Effector memory CD4-positive, alpha-beta T cell (primary cell): ENCODE data around the gene PTPRM.

Source experiments
- DNase-seq, 3 donors: peaks; one replicate each; pipeline ENCODE4 v3.0.0-alpha.2; 2020
- H3K27ac ChIP-seq: 2 replicates; pipeline ENCODE4 v1.7.0; 2013; ENCODE audit warnings: mild to moderate bottlenecking, low read length, moderate library complexity; ENCODE audit not compliant: insufficient read depth, poor library complexity, severe bottlenecking
- H3K27me3 ChIP-seq: replicated peaks from 2 replicates; pipeline ENCODE4 v1.7.0; 2013; ENCODE audit warnings: mild to moderate bottlenecking, low read length; ENCODE audit not compliant: insufficient read depth, control insufficient read depth, poor library complexity, severe bottlenecking
- H3K36me3 ChIP-seq: 2 replicates; pipeline ENCODE4 v1.7.0; 2013; ENCODE audit warnings: mild to moderate bottlenecking, low read length, moderate library complexity; ENCODE audit not compliant: control insufficient read depth, insufficient read depth
- H3K4me1 ChIP-seq: 2 replicates; pipeline ENCODE4 v1.7.0; 2013; ENCODE audit warnings: low read length, mild to moderate bottlenecking; ENCODE audit not compliant: control insufficient read depth, insufficient read depth, poor library complexity, severe bottlenecking
- H3K4me3 ChIP-seq: 2 replicates; pipeline ENCODE4 v1.7.0; 2013; ENCODE audit warnings: low read length, low read depth, mild to moderate bottlenecking; ENCODE audit not compliant: insufficient read depth, poor library complexity, severe bottlenecking
- H3K9me3 ChIP-seq: 2 replicates; pipeline ENCODE4 v1.7.0; 2013; ENCODE audit warnings: mild to moderate bottlenecking, low read length, moderate library complexity; ENCODE audit not compliant: control insufficient read depth

PTPRM gene

DNA sequence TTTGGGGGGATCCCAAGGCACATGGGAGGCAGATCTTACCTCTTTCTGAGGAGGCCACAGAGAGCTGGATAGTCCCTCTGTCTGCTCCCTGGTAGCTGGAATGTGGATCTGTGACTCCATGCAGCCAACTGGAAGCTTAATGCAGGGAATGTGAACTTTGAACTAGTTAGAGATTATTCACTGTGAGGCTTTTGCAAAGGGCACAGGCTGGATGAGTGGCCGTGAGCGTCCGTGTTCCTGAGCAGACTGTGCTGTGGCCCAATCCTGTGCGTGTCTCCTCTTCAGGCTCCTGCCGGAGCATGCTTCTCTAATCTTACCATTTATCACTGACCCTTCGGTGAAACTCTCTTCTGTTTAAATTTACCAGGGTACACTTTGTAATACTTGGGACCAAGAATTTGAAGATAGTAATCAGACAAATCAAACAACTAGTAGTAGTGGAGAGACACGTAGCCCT is 187.6 kb downstream of the PTPRM start:
- Histone ChIP-seq H3K27ac (no peak overlapping the region), H3K4me3 (no peak overlapping the region), H3K36me3 (no peaks in the 10 kb centered on the region), H3K9me3 (no peaks in the 10 kb centered on the region), H3K27me3 (no peaks in the 10 kb centered on the region), H3K4me1 (no peaks in the 10 kb centered on the region)
- no peak for DNase-seq

DNA sequence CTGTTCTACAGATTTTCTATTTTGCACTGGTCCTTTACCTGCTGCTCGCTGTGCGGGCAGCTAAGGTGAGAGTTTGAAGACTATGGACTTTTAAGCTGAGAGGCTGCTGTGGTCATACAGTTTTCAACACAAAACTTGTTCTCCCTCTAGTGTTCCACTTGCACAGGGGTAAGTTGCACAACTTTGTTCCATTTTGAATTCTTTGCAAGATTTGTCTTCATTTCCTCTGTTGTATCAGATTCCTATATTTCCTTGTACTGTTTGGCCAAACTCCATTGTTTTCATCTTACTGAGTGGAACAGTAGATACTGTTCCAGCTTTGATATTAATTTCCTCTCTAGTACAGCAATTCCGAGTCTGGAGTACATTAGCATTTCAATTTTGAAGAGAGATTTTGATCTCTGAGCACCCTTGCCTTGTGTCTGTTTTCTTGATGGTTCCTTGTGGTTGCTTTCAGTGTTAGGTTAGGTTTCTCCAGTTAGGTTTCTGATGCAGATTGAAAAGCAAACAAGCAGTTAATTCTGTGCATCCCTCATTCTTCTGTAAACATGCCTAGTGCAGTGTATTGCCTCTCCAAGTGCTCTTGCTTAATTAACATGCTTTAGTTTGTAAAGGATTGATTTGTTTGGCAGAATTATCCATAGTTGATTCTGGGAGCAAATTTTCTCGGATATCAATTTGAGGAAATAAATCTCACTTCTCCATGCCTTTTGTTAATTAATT is 188.8 kb downstream of the PTPRM start:
- H3K27me3 ChIP-seq, result no peaks in the 10 kb centered on the region
- no peaks in the 10 kb centered on the region for H3K4me1 ChIP-seq
- DNase-seq, result no peak
- no peaks in the 10 kb centered on the region for H3K36me3 ChIP-seq
- H3K27ac ChIP-seq, result no peak overlapping the region
- no peaks in the 10 kb centered on the region for H3K9me3 ChIP-seq
- H3K4me3 ChIP-seq, result no peak overlapping the region

DNA sequence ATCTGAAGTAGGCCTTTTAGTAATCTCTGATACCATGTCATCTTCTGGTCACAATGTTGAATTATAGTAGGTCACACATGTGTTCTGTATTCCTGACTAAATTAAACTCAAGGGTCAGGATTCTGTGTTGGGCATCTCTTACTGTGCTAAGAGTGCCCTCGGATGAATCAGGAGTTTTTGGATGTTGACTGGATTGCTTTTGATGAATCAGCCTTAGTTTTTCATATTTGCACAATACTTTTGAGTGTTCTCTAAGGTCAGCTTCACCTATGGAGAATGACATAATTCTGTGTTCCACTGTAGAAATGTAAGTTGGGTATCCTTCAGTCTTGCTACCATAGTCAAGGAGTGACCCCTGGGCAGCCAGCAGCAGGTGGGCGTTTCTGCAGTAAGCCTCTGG is 190.1 kb downstream of the PTPRM start:
- Histone ChIP-seq H3K27me3 (no peaks in the 10 kb centered on the region), H3K9me3 (no peaks in the 10 kb centered on the region), H3K36me3 (no peaks in the 10 kb centered on the region), H3K4me1 (no peaks in the 10 kb centered on the region), H3K27ac (no peak overlapping the region), H3K4me3 (no peak overlapping the region)
- no peak for DNase-seq

DNA sequence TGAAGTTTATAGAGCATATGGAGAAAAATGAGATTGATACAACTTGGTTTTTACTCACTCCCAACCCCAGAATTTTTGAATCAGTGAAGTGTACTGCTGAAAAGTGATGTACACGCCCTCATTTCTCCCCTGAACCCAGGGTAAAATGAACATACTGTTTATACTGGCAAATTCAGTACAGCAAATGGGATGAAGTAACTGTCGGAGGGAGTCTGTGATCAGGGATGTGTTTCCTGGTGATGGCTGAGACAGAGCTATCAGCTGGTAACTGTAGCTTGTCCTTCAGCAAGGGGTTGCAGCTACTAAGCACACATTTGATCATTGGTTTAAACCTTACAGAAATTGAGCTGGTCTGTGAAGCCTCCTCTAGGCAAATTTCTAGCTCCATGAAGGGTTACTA is 191.6 kb downstream of the PTPRM start:
- Histone ChIP-seq H3K27ac (no peak overlapping the region), H3K4me1 (no peaks in the 10 kb centered on the region), H3K9me3 (no peaks in the 10 kb centered on the region), H3K27me3 (no peaks in the 10 kb centered on the region), H3K4me3 (no peak overlapping the region), H3K36me3 (no peaks in the 10 kb centered on the region)
- no peak for DNase-seq

DNA sequence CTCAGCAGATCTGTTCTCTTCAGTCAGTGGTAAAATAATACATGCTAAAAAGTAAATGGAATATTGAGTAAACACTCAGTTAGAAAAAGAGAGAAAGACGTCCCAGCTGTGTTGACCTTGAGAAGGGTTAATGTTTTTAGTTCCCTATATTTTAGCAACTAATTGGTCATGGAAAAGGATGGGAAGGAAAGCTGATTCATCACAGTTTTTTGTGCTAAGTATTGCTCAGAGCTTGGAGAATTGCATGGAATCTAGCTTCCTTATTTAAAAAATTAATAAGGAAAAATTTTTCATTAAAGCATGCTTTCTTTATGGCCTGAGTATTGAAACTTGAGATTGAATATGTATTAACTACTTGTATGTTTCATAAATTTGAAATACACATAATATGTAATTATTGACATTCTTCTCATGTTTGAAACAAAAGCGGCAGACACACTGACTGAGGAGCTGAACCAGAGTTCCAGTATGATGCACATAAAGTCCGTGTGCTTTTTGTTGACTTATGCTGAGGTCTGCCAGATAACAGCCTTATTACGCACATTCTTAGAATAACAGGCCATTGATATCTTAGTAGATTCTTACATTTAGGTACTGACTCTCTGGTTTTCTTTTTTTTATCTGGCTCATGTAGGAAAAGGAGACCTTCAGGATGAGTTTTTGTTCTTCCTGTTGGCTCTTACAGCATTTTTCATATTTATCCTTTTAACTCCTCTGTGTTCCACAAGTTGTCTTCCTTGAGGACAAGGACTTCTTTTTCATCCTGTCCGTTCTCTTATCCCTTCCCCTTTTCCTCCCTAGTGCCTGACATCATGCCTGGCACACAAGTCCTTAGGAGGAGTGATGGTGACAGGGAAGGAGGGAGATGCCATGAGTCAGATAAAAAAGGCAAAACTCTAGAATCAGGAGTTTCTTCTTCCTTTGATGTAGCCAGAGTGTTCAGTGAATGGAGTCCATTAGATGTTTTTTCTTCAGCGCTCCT is 194.1 kb downstream of the PTPRM start:
- no peak for DNase-seq
- Histone ChIP-seq H3K27me3 (no peaks in the 10 kb centered on the region), H3K27ac (no peak overlapping the region), H3K9me3 (no peaks in the 10 kb centered on the region), H3K36me3 (no peaks in the 10 kb centered on the region), H3K4me3 (no peak overlapping the region), H3K4me1 (no peaks in the 10 kb centered on the region)

DNA sequence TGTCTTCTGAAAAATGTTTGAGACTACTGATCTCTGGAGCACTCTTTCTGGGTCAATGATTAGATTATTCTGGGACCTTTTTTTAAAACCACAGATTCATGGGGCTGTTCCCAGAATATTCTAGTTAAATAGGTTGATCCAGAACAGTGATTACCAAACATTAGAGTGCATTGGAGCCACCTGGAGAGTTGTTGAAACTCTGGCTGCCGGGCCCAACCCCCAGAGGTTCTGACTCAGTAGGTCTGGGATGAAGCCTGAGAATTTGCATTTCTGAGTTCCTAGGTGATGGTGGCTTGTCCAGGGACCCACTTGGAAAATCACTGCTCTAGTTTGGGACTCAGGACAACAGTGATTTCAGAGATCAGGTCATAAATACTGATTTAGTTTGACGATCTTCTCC is 197.3 kb downstream of the PTPRM start:
- H3K9me3 ChIP-seq, result no peaks in the 10 kb centered on the region
- no peak for DNase-seq
- H3K27ac ChIP-seq, result no peak overlapping the region
- H3K36me3 ChIP-seq, result no peaks in the 10 kb centered on the region
- no peaks in the 10 kb centered on the region for H3K4me1 ChIP-seq
- no peaks in the 10 kb centered on the region for H3K27me3 ChIP-seq
- H3K4me3 ChIP-seq, result no peak overlapping the region

DNA sequence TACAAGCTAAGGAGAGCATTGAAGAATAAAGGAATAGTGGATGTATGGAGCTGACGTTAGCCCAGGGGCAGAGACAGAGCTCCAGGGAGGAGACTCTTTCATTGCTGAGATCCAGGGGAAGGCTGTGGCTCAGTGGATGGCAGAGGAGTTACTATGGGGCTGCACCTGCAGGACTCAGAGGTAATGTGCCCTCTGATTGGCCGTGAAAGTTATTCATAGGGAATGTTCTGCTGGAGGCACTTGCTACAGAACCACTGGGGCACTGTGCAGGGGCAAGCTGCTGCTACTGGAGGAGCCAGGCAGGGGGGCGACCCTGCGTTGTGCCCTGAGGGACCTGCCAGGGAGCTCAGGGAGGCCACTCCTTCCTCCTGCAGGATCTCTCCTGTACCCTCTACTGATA is 199.2 kb downstream of the PTPRM start:
- Histone ChIP-seq H3K4me3 (no peak overlapping the region), H3K4me1 (no peaks in the 10 kb centered on the region), H3K27me3 (no peaks in the 10 kb centered on the region), H3K27ac (no peak overlapping the region), H3K36me3 (no peaks in the 10 kb centered on the region), H3K9me3 (no peaks in the 10 kb centered on the region)
- DNase-seq, result no peak

DNA sequence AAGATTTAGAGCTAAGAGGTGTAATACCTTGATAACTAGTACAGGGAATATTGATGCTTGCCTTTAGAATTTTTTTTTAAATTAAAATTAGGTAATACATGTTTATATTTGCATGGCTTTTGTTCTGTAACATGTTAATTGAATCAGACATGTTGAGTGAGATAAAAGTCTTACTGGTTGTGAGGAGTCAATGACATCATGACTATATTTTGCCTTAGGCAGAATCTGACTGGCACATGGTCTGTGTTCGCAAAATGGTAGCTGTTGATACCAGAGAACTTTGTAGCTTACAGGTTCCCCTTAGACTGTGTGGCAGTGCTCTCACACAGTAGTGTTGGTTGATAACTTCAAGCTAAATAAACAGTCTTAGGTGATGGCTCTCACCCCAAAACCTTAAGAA is 199.7 kb downstream of the PTPRM start:
- Histone ChIP-seq H3K9me3 (no peaks in the 10 kb centered on the region), H3K4me1 (no peaks in the 10 kb centered on the region), H3K36me3 (no peaks in the 10 kb centered on the region), H3K27me3 (no peaks in the 10 kb centered on the region), H3K4me3 (no peak overlapping the region), H3K27ac (no peak overlapping the region)
- no peak for DNase-seq

DNA sequence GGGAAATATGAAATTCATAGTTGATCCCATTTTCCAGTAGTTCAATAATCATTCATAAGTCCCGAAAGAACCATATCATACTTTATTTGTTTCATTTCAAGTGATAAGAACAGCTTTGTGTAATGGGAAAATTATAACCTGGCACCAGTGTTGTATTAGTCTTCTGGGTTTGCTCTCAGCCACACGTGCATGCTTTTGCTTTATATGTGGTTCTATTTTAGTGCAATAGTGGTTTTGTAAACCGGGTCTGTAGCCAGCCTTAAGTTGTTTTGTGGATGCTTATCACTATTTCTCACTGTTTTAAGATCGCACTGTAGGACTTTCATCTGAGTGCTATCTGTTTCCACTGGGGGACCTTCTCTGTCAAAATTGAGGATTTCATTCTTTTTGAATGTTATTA is 203.8 kb downstream of the PTPRM start:
- Histone ChIP-seq H3K4me1 (no peaks in the 10 kb centered on the region), H3K9me3 (no peaks in the 10 kb centered on the region), H3K36me3 (no peaks in the 10 kb centered on the region), H3K27ac (no peak overlapping the region), H3K27me3 (no peaks in the 10 kb centered on the region), H3K4me3 (no peak overlapping the region)
- no peak for DNase-seq

DNA sequence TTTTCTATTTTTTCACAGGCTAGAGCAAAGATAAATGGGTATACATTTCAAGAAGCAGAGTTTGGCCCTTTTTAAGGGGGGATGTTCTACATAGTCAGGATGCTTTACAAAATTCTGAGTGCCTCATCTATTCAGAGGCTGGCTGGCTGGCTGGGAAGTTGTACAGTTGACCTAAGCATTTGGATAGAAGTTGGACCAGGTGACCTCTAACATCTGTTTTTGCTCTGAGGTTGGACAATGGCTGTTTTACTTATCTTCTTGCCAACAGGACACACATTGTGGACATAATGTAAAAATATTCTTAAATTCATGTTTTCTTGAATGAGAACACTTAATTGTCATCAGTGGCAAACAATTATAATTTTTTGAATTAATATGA is 205.4 kb downstream of the PTPRM start:
- H3K27ac ChIP-seq, result no peak overlapping the region
- H3K4me3 ChIP-seq, result no peak overlapping the region
- no peaks in the 10 kb centered on the region for H3K9me3 ChIP-seq
- H3K36me3 ChIP-seq, result no peaks in the 10 kb centered on the region
- H3K4me1 ChIP-seq, result no peaks in the 10 kb centered on the region
- H3K27me3 ChIP-seq, result no peaks in the 10 kb centered on the region
- DNase-seq, result no peak
